CD4-positive, alpha-beta T cell (primary cell): ENCODE measurements around the gene BTG1. TPM values are rescaled to one million over a fixed set of nuclear protein-coding genes. Genes with fewer than 3 reads are reported as not detected.

ENCODE experiments used
- ATAC-seq: fragments of 200-7000 bp; cut with Tn5 transposase; one replicate; pipeline ENCODE4 v1.10.0; 2022; ENCODE audit warnings: mild to moderate bottlenecking; ENCODE audit not compliant: poor library complexity
- CTCF ChIA-PET: fragments of 350-600 bp; sonication (Branson Sonifier 250); formaldehyde crosslinking; loops from one replicate; lab custom pipeline; 2021; ENCODE audit warnings: antibody characterized with exemption, inconsistent platforms; lab: Charles Lee
- POLR2A ChIA-PET: fragments of 350-600 bp; sonication (Branson Sonifier 250); formaldehyde crosslinking; loops from one replicate; lab custom pipeline; 2021; ENCODE audit warnings: antibody characterized with exemption, inconsistent platforms; lab: Charles Lee
- DNase-seq, 14 experiments: peaks; one replicate each; pipeline ENCODE4 v3.0.0-alpha.2; 2013 to 2020; ENCODE audit warnings: mixed read lengths in 2 of 14
- H3K27ac ChIP-seq, 2 donors: one replicate each; pipeline versions ENCODE4 v1.5.1 to v1.7.0; 2013; ENCODE audit warnings: low read length in 2 of 2, low read depth in 1 of 2, mild to moderate bottlenecking in 1 of 2
- H3K27me3 ChIP-seq, 2 experiments: 1 replicate in 1 of 2; 2 replicates in 1 of 2; pipeline versions ENCODE4 v1.6.1 to v1.7.0; 2013; ENCODE audit warnings: low read length in 2 of 2, control low read depth in 1 of 2, mild to moderate bottlenecking in 1 of 2, moderate library complexity in 1 of 2; ENCODE audit not compliant: insufficient read depth in 2 of 2, control insufficient read depth in 1 of 2
- H3K36me3 ChIP-seq: one replicate; pipeline ENCODE4 v1.6.1; 2013; ENCODE audit warnings: low read length, control low read depth; ENCODE audit not compliant: insufficient read depth
- H3K4me1 ChIP-seq: one replicate; pipeline ENCODE4 v1.6.1; 2013; ENCODE audit warnings: low read length, control low read depth; ENCODE audit not compliant: insufficient read depth
- H3K4me3 ChIP-seq: one replicate; pipeline ENCODE4 v1.5.1; 2013; ENCODE audit warnings: mild to moderate bottlenecking, low read length, moderate library complexity
- H3K9me3 ChIP-seq, 2 experiments: 1 replicate in 1 of 2; 2 replicates in 1 of 2; pipeline versions ENCODE4 v1.6.1 to v1.7.0; 2013; ENCODE audit warnings: low read length in 2 of 2, mild to moderate bottlenecking in 2 of 2, control low read depth in 1 of 2, moderate library complexity in 1 of 2; ENCODE audit not compliant: control insufficient read depth in 1 of 2, insufficient read depth in 1 of 2
- H3K27ac Mint-ChIP-seq: one replicate; pipeline ENCODE4 v1.8.0; 2020; ENCODE audit warnings: mixed read lengths
- H3K27me3 Mint-ChIP-seq: one replicate; pipeline ENCODE4 v1.8.0; 2021; ENCODE audit warnings: mixed read lengths
- H3K36me3 Mint-ChIP-seq: one replicate; pipeline ENCODE4 v1.8.0; 2021; ENCODE audit warnings: low read depth, mixed read lengths
- H3K4me1 Mint-ChIP-seq: one replicate; pipeline ENCODE4 v1.8.0; 2021; ENCODE audit warnings: low read depth, mixed read lengths
- H3K4me3 Mint-ChIP-seq: one replicate; pipeline ENCODE4 v1.8.0; 2020; ENCODE audit warnings: mild to moderate bottlenecking, mixed read lengths
- H3K9me3 Mint-ChIP-seq: one replicate; pipeline ENCODE4 v1.8.0; 2020; ENCODE audit warnings: mixed read lengths
- intact Hi-C, 2 experiments: fragments of 100-400 bp; cut with DNase I in 1 of 2; cut with micrococcal nuclease in 1 of 2; formaldehyde crosslinking; loops; one replicate each; pipeline versions ENCODE4 v1.15.1 to v1.9.0; 2023 to 2025; cut with DNase I, micrococcal nuclease
- total RNA-seq, 174 experiments: library from RNA in 2 of 174; stranded (reverse) in 2 of 174; gene quantifications; one replicate each; pipeline ENCODE4 v1.2.3 and lab custom pipeline; 2021 to 2026
- TF ChIP-seq, protein P1 (sequence below): fragments of 200-600 bp; IDR thresholded peaks from one replicate; pipeline ENCODE4 v1.8.0; 2022; ENCODE audit warnings: antibody characterized with exemption, mild to moderate bottlenecking

BTG1 gene
- total RNA-seq, 2 experiments from 2014 or later, result 1,698 to 1,774 TPM

DNA sequence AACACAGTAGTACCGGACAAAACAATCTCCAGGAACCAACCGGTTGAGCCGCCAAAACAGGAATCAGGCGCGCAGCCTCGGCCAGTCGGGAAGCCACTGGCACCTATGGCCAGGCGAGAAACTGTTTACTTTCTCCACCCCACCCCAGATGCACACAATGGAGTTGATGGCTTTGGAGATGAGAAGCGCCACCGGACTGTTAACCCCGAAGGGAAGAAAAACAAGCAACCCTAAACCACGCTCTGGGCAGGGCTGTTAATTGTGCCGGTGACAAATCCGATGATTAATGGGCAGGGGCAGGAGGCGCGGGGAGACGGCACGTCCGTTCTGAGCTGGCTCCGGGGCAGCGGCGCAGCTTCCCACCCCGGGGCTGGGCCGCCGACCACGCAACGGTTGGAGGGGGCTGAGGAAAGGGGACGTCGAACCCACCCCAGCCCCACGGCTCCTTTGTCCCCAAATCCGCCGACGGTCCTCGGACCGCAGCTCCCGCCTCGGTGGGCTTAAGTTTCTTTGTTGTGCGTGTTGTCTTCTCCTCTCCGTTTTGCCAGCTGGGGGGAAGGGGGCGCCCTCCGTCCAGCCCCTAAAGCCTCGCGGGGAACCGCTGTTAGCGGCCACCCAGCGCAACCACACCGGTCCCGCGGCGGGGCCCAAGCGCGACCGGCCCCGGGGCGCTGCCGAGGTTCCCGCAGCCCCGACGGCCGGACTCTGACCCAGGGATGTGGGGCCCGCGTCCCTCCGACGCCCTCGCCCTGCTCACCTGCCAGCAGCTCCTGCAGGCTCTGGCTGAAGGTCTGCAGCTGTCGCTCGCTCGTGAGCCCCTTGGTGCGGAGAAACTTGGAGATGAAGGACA is 790 bp downstream of the BTG1 start:
- ChIA-PET POLR2A (interaction anchor here (0.7 to 7.1 kb wide), 123 partner anchors 11 to 1297 kb away, joined by 3 to 298 read pairs (median 6); partner anchors contain the start of gene UBE2N), CTCF (interaction anchor here (1.0 to 3.9 kb wide), 20 partner anchors 10 to 763 kb away, joined by 3 to 34 read pairs (median 5); no protein-coding TSS in a partner anchor)
- Histone ChIP-seq H3K27me3 (no peaks in the 10 kb centered on the region), H3K27ac (peak overlapping the region; percentile 83 to 93), H3K9me3 (no peaks in the 10 kb centered on the region), H3K36me3 (peaks cover 50% of the 10 kb centered on the region), H3K4me3 (peak overlapping the region; percentile 94), H3K4me1 (peaks cover 4% of the 10 kb centered on the region)
- Mint-ChIP-seq H3K4me1 (peaks cover 36% of the 10 kb centered on the region), H3K4me3 (peak overlapping the region; percentile 100), H3K9me3 (no peaks in the 10 kb centered on the region), H3K36me3 (peaks cover 95% of the 10 kb centered on the region), H3K27ac (peak overlapping the region; percentile 99), H3K27me3 (peaks cover 15% of the 10 kb centered on the region)
- DNase-seq (peak; percentile 22 to 71 (median 52)), ATAC-seq (no peak)
- intact Hi-C loops, result loop anchor here (1.0 to 10.0 kb wide), 9 partner anchors 63 to 763 kb away; no protein-coding TSS in a partner anchor
- TF ChIP-seq, protein P1, sequence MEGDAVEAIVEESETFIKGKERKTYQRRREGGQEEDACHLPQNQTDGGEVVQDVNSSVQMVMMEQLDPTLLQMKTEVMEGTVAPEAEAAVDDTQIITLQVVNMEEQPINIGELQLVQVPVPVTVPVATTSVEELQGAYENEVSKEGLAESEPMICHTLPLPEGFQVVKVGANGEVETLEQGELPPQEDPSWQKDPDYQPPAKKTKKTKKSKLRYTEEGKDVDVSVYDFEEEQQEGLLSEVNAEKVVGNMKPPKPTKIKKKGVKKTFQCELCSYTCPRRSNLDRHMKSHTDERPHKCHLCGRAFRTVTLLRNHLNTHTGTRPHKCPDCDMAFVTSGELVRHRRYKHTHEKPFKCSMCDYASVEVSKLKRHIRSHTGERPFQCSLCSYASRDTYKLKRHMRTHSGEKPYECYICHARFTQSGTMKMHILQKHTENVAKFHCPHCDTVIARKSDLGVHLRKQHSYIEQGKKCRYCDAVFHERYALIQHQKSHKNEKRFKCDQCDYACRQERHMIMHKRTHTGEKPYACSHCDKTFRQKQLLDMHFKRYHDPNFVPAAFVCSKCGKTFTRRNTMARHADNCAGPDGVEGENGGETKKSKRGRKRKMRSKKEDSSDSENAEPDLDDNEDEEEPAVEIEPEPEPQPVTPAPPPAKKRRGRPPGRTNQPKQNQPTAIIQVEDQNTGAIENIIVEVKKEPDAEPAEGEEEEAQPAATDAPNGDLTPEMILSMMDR, result no peak

DNA sequence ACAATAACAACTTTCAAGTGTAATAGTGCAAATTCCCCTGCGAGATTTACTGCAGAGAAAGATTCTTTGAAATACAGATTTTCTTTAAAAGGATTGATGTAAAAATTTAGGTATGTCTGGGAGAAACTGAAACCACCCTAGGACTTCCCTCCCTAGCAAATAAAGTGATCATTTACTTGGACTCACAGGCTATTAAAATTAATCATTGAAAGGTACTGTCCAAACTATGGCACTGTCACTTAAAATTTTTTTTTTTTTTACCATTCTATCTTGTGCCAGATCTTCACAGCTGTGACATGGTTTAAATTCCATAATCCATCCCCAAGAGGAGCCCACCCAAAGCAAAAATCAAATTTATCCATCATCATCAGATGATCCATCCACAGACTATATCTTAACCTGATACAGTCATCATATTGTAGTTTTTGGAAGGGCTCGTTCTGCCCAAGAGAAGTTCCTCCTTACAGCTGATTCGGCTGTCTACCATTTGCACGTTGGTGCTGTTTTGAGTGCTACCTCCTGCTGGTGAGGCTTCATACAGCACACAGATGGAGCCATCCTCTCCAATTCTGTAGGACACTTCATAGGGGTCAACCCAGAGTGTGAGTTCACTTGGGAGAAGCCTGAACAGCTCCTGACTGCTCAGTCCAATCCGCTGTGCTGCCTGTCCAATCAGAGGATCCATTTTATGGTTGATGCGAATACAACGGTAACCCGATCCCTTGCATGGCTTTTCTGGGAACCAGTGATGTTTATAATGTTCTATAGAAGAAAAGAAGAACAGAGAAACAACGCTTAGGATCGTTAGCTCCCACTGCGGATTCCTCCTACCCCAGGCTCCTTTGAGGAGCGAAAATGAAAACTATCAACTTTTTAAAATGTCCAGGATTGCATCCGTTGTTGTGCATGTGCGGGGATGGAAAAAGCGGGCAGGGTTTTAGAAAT is 1.7 kb downstream of the BTG1 start:
- H3K27ac Mint-ChIP-seq, result peak overlapping the region; percentile 99
- H3K36me3 Mint-ChIP-seq, result peaks cover 95% of the 10 kb centered on the region
- peaks cover 29% of the 10 kb centered on the region for H3K4me1 Mint-ChIP-seq
- H3K4me3 ChIP-seq, result peak overlapping the region; percentile 94
- peak; percentile 57 to 90 (median 68) for DNase-seq
- POLR2A ChIA-PET, result interaction anchor here (0.7 to 7.1 kb wide), 72 partner anchors 10 to 785 kb away, joined by 3 to 298 read pairs (median 6); partner anchors contain the start of gene EEA1
- ATAC-seq, result peak; percentile 28
- H3K27ac ChIP-seq, result peak overlapping the region; percentile 83 to 93
- TF ChIP-seq, protein P1, result peak; percentile 84
- H3K9me3 Mint-ChIP-seq, result no peaks in the 10 kb centered on the region
- CTCF ChIA-PET, result interaction anchor here (0.6 to 3.9 kb wide), 21 partner anchors 9 to 762 kb away, joined by 3 to 34 read pairs (median 4); no protein-coding TSS in a partner anchor
- peaks cover 15% of the 10 kb centered on the region for H3K27me3 Mint-ChIP-seq
- peak overlapping the region; percentile 100 for H3K4me3 Mint-ChIP-seq
- intact Hi-C loops, result loop anchor here (1.0 to 10.0 kb wide), 6 partner anchors 64 to 762 kb away; no protein-coding TSS in a partner anchor
- peaks cover 4% of the 10 kb centered on the region for H3K4me1 ChIP-seq
- H3K27me3 ChIP-seq, result no peaks in the 10 kb centered on the region
- H3K9me3 ChIP-seq, result no peaks in the 10 kb centered on the region
- H3K36me3 ChIP-seq, result peaks cover 54% of the 10 kb centered on the region
